ENCODE data around the gene ZNF330.

GRCh38 chr4:141193516-141194034 is 27.1 kb upstream of the ZNF330 start:
- TF ChIP-seq CTCF (optimal IDR thresholded peaks at IDR 0.05 in 1 of 3, IDR thresholded peaks at IDR 0.05 in 1 of 3, conservative IDR thresholded peaks at IDR 0.05 in 1 of 3; ENCODE audit: extremely low read depth in 1 of 3, insufficient read depth in 2 of 3, low read length in 3 of 3) (no peak), EZH2 (IDR thresholded peaks at IDR 0.05; ENCODE audit: low read length) (no peak)
